ENCODE results near the gene PHACTR3. TPM values are rescaled to one million over a fixed set of nuclear protein-coding genes. Genes with fewer than 3 reads are reported as not detected.

The PHACTR3 gene
- polyA plus RNA-seq, 2 of the 4 experiments (the other 2 are of a cell fraction) = not detected

GRCh38 chr20:59645761-59646171, 41.4 kb downstream of the PHACTR3 start:
- ATAC-seq = peak; percentile 54 to 58; a peak in 2 of 6 replicates
- POLR2A ChIA-PET = no interaction called here
- FAIRE-seq = no peak

GRCh38 chr20:59646487-59646886, 42.1 kb downstream of the PHACTR3 start:
- WGBS (ENCODE audit: missing lambda C conversion rate) = 18% methylated on average over 3 of the region's 3 CpGs
- FAIRE-seq (no peak), ATAC-seq (no peak), DNase-seq (ENCODE audit: low read depth in 1 of 2, low spot score in 1 of 2) (no peak)
- Histone ChIP-seq H3K4me3 (no peak overlapping the region), H3K4me1 (peaks cover 4% of the 10 kb centered on the region; the same call in 1 of the 3 replicates), H3K4me2 (no peak overlapping the region), H3K27ac (no peak overlapping the region), H3K9me3 (no peaks in the 10 kb centered on the region; the same call in 2 of the 3 replicates)
- CTCF ChIA-PET = interaction anchor here (0.8 kb wide), 1 partner anchor 17 kb away, joined by 3 read pairs; no protein-coding TSS in a partner anchor
- POLR2A ChIA-PET = no interaction called here
- TF ChIP-seq ZNF302 (CRISPR knock-in tag; IDR thresholded peaks at IDR 0.05) (no peak), CHD2 (IDR thresholded peaks at IDR 0.05; ENCODE audit: low read length, partially characterized antibody) (no peak), GATA3 (IDR thresholded peaks at IDR 0.05; ENCODE audit: borderline replicate concordance) (no peak), POLR2AphosphoS2 (conservative IDR thresholded peaks at IDR 0.05; ENCODE audit: low read length) (no peak), BHLHE40 (IDR thresholded peaks at IDR 0.05; ENCODE audit: low read depth, low read length) (no peak), MYC (IDR thresholded peaks at IDR 0.05; ENCODE audit: borderline replicate concordance, low read length) (no peak), FOXS1 (CRISPR knock-in tag; IDR thresholded peaks at IDR 0.05) (no peak)
- TF ChIP-seq, protein P1, sequence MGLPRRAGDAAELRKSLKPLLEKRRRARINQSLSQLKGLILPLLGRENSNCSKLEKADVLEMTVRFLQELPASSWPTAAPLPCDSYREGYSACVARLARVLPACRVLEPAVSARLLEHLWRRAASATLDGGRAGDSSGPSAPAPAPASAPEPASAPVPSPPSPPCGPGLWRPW (IDR thresholded peaks at IDR 0.05) = no peak

More at GRCh38 chr20:59645761-59646171, 41.4 kb downstream of the PHACTR3 start:
- no peaks in the 10 kb centered on the region; the same call in 2 of the 3 replicates for H3K9me3 ChIP-seq
- no peak overlapping the region for H3K27ac ChIP-seq
- H3K4me2 ChIP-seq = no peak overlapping the region
- DNase-seq (ENCODE audit: low read depth in 1 of 2, low spot score in 1 of 2) = no peak
- no peak overlapping the region for H3K4me3 ChIP-seq
- CTCF ChIA-PET = interaction anchor here (0.8 to 1.7 kb wide), 3 partner anchors 16 to 49 kb away, joined by 3 to 5 read pairs (median 3); no protein-coding TSS in a partner anchor
- TF ChIP-seq CBX2 (IDR thresholded peaks at IDR 0.05; ENCODE audit: borderline replicate concordance, low read depth) (no peak), PHF8 (IDR thresholded peaks at IDR 0.05; ENCODE audit: borderline replicate concordance, low read depth) (no peak), POLR2AphosphoS2 (conservative IDR thresholded peaks at IDR 0.05; ENCODE audit: low read length) (no peak), HOXA7 (CRISPR knock-in tag; IDR thresholded peaks at IDR 0.05) (no peak), RAD21 (conservative IDR thresholded peaks at IDR 0.05 in 1 of 2, IDR thresholded peaks at IDR 0.05 in 1 of 2) (no peak), ESRRA (IDR thresholded peaks at IDR 0.05; ENCODE audit: borderline replicate concordance, low read length) (no peak), EHF (CRISPR knock-in tag; IDR thresholded peaks at IDR 0.05) (no peak), CHD4 (IDR thresholded peaks at IDR 0.05; ENCODE audit: borderline replicate concordance) (no peak), JUN (IDR thresholded peaks at IDR 0.05) (no peak), NR3C1 (IDR thresholded peaks at IDR 0.05) (no peak), NPAS2 (CRISPR knock-in tag; IDR thresholded peaks at IDR 0.05; ENCODE audit: borderline replicate concordance) (no peak), FOXS1 (CRISPR knock-in tag; IDR thresholded peaks at IDR 0.05) (no peak), MAZ (IDR thresholded peaks at IDR 0.05; ENCODE audit: borderline replicate concordance, low read depth, low read length) (no peak)
- TF ChIP-seq, protein P2, sequence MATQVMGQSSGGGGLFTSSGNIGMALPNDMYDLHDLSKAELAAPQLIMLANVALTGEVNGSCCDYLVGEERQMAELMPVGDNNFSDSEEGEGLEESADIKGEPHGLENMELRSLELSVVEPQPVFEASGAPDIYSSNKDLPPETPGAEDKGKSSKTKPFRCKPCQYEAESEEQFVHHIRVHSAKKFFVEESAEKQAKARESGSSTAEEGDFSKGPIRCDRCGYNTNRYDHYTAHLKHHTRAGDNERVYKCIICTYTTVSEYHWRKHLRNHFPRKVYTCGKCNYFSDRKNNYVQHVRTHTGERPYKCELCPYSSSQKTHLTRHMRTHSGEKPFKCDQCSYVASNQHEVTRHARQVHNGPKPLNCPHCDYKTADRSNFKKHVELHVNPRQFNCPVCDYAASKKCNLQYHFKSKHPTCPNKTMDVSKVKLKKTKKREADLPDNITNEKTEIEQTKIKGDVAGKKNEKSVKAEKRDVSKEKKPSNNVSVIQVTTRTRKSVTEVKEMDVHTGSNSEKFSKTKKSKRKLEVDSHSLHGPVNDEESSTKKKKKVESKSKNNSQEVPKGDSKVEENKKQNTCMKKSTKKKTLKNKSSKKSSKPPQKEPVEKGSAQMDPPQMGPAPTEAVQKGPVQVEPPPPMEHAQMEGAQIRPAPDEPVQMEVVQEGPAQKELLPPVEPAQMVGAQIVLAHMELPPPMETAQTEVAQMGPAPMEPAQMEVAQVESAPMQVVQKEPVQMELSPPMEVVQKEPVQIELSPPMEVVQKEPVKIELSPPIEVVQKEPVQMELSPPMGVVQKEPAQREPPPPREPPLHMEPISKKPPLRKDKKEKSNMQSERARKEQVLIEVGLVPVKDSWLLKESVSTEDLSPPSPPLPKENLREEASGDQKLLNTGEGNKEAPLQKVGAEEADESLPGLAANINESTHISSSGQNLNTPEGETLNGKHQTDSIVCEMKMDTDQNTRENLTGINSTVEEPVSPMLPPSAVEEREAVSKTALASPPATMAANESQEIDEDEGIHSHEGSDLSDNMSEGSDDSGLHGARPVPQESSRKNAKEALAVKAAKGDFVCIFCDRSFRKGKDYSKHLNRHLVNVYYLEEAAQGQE (IDR thresholded peaks at IDR 0.05) = no peak
- peaks cover 4% of the 10 kb centered on the region; the same call in 1 of the 3 replicates for H3K4me1 ChIP-seq
- whole genome bisulfite sequencing (ENCODE audit: missing lambda C conversion rate) = 19% methylated on average over 7 of the region's 7 CpGs

DNA sequence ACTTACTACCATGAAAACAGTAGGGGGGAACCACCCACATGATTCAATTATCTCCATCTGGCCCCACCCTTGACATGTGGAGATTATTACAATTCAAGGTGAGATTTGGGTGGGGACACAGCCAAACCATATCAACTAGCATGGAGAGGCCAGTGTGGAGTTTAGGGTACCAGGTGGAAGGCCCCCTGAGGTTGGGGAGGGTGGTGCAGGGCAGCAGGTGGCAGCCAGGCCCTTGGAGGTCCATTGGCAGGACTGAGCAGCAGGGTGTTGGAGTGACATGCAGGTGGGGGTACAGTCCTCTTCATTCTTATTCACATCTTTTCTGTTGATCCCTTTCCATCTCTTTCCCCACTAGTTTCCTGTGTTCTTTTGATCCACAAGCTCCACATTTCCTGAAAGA, 42.9 kb downstream of the PHACTR3 start:
- POLR2A ChIA-PET = no interaction called here

More for the DNA sequence above, 42.9 kb downstream of the PHACTR3 start:
- FAIRE-seq = no peak
- Histone ChIP-seq H3K4me1 (peaks cover 4% of the 10 kb centered on the region; the same call in 1 of the 3 replicates), H3K4me2 (no peak overlapping the region), H3K4me3 (no peak overlapping the region), H3K27ac (no peak overlapping the region), H3K9me3 (no peaks in the 10 kb centered on the region; the same call in 2 of the 3 replicates)
- TF ChIP-seq ESRRA (IDR thresholded peaks at IDR 0.05; ENCODE audit: borderline replicate concordance, low read length) (no peak), CEBPB (IDR thresholded peaks at IDR 0.05) (no peak), JUNB (IDR thresholded peaks at IDR 0.05) (no peak)
- no peak for ATAC-seq
- no peak for DNase-seq (ENCODE audit: low read depth in 1 of 2, low spot score in 1 of 2)
- CTCF ChIA-PET = no interaction called here

All from A549 (cell line).